SKM-1 (cell line): ENCODE measurements around the gene HSFY1.
"Not testable (repeated sequence)": the region's sequence is repeated elsewhere in the genome, so short reads cannot be mapped to it uniquely, and the experiment has no call there.

ENCODE experiments used
- DNase-seq: peaks from one replicate; lab custom pipeline; 2025; ENCODE audit not compliant: unreplicated experiment; lab: John Stamatoyannopoulos, UW

HSFY1 gene, protein sequence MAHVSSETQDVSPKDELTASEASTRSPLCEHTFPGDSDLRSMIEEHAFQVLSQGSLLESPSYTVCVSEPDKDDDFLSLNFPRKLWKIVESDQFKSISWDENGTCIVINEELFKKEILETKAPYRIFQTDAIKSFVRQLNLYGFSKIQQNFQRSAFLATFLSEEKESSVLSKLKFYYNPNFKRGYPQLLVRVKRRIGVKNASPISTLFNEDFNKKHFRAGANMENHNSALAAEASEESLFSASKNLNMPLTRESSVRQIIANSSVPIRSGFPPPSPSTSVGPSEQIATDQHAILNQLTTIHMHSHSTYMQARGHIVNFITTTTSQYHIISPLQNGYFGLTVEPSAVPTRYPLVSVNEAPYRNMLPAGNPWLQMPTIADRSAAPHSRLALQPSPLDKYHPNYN

DNA sequence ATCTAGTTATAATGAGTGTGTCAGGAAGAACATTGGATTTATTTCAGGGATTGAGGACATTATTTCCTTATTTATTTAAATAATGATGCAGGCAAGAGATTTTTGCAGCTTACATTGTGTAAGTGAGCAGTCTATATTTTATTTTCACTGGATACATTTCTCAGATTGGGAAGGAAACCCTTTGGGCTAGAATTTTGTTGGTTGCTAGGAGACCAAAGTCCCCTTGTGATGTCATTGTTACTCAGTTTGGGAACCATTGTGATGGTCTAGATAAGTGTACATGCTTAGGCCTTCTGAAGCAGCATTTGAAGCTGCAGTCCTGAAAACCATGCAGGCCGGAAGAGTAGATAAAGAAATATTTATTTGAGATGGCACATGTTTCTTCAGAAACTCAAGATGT, at the start of gene HSFY1:
Gene HSFY1, plus strand, starts transcription at position 301 of the 400 bp plus-strand sequence. Its CDS starts 68 bp downstream, at position 369.
- DNase-seq = not testable (repeated sequence)

DNA sequence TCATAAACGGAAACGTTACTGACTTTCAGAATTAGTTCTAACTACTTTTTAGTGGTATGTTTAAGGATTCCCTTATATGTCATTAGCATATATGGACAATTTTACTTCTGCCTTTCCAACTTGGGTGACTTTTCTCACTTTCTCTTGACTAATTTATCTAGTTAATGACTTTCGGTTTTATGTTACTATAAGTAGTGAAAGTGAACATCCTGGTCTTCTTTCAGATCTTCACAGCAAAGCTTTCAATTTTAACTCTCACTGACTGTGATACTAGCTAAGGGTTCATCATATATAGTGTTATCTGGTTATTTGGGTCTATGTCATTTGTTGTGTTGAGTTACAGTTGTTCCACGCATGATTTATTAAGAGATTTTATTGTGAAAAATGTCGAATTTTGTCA, 42.3 kb upstream of the HSFY1 start:
- not testable (repeated sequence) for DNase-seq

DNA sequence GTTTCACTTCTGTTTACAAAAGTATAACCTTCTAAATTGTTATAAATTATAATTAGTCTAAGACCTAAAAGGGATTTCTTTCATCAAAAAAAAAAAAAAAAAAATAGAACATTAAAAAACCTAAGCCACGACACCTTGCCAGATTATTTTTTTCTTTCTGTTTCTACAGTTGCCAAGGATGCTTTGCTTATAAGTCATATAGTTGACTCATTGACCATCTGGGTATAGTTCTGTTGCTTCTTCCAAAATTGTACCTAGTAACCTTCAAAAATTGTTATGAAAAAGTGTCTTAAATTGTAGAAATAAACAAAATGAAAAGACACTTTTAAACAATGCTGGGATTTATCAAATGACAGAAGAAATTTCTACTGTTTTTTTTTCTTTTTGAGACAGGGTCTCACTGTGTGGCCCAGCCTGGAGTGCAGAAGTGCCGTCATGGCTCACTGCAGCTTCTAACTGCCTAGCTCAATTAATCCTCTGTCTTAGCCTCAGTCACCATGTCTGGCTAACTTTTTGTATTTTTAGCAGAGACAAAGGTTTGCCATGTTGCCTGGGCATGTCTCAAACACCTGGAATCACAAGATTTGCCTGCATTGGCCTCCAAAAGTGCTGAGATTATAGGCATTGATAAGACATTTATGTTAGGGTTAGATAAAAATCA, 15.4 kb upstream of the HSFY1 start:
- DNase-seq = not testable (repeated sequence)

DNA sequence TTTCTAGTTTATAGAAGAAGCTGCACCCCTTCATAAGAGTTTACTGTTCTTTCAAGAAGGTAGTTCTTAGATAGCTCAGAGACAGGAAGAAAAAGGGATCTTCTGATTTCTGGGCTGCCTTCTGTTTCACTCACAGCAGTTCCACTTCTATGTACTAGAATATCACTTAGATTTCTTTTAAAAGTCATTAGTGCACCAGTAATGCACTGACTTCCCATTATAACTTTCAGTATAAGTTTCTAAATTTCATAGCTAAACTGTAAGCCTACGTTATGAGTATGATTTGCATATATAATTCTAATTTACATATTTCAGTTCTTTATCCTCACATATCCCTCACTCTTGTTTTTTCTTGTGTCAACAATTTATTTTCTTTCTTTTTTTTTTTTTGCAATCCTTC, 7.6 kb upstream of the HSFY1 start:
- not testable (repeated sequence) for DNase-seq

DNA sequence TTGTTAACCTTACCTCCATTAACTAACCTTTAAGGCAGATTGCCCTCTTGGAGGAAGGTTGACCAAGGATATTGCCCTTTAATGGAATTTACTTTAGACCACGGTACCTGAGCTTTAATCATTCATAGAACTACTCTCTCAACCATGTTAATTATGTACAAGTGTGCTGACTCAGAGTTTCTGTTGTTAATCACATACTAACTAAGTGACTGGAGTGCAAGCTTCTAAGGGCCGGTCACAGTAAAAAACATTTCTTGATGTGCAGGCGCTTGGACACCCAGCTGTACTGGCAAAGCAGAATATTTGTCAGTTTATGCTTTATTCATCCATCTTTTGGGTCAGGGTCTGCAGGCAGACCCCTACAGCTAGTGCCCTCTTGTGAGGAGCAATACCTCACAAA, 6.6 kb downstream of the HSFY1 start:
- DNase-seq = not testable (repeated sequence)

DNA sequence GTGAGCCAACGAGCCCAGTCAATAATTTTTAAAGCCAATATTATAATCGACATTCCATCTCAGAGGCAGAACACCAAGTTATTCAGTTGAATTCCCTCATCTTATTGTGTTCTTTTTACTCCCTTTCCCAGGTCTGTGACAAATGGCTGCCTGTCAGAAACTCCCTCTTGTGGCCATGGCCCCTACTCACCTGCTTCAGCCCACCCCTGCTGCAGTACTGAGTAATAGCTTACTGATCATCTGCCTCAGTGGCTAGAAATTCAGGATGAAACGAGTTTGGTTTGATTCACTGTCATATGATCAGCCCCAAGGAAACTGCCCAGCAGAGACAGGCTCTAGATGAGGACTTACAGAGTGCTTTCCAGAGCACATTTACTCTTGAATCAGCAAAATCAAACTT, 19.4 kb downstream of the HSFY1 start:
- not testable (repeated sequence) for DNase-seq
